Activated CD4-positive, alpha-beta T cell treated with anti-CD3 and anti-CD28 coated beads, Interleukin-2, amount 50 U/mL, for 4 hours (primary cell): ENCODE measurements around the gene NEK6.
A peak's percentile ranks its signal among the peaks of the same experiment; 100 is the strongest.

Source experiments
- DNase-seq, 2 experiments: peaks; one replicate each; pipeline ENCODE4 v3.0.0-alpha.2; 2020

NEK6 gene

DNA sequence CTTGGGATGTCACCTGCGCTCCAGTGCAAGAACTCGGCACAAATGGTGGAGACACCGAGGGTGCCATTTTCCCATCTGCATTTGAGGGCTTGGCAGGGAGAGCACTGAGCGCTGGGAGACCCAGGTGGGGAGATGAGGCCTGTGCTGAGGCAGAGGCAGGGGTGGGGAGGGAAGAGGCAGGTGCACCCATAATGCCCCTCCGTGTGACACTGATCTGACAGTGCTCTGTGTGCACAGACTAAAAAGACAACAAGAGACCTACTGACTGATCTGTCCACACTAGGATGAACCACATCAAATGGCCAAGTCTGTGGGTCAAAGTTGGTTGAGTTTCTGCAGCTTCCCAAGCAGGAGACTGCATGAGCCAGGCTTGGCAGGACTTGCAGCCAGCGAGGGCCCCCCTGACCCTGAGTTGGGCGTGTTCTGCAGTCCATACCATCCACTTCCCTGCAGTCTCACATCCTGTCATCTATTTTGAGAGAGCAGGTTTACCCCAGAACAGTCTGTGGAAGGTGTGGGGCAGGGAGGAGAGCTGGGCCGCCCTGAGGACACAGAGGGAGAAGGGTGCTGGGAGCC, 41.9 kb downstream of the NEK6 start:
- no peak for DNase-seq

DNA sequence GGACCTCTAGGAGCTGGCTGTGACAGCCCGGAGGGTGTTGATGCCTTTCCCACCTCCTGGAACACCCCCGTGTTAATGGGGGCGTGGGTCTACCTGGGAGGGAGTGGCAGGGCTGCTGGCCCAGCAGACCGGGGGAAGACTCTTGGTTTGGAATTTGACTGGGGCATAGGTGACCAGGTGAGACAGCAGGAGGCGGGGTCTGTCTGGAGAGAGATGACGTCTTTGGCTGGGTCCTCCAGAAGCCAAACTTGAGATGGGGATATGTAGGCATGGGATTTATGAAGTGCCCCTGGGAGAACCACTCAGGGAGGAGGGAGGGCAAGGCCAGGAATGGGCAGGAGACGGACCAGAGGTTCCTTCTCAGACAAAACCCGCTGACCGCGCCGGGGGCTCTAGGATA, 42.6 kb downstream of the NEK6 start:
- no peak for DNase-seq

DNA sequence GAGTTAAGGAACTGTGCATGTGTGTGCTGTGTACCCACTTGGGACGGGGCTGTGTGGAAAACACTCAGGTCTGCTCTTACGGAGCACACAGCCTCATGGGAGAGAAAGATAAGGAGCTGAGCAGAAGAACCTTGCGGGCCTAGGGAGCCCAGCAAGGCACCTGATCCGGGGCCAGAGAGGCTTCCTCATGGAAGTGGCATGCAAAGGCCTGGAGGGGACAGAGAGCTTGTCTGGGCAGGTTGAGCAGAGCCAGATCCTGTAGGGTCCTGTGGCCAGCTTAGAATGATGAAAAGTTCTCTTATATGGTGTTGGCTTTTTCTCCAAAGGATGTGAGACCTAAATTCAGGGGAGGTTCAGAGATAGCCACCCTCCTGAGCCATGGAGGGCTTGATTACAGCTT, 45.2 kb downstream of the NEK6 start:
- no peak for DNase-seq

DNA sequence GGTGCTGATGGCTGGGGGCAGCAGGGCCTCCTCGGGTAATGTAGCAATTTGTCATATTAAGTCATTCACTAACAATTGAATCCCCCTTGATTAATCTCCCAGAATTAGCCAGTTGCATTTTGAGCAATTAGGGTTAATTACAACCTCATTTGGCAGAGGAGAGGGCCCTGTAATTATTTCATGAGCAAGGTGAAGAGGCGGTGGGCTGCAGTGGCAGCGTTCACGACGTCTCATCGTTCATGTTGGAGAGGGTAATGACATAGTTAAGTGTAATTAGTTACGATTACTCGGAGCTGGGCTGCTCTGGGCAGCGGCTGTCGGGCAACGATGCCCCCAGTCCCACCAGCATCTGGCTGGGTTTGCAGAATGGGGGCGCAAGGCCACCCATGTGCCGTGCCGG, 46.0 kb downstream of the NEK6 start:
- DNase-seq = no peak

DNA sequence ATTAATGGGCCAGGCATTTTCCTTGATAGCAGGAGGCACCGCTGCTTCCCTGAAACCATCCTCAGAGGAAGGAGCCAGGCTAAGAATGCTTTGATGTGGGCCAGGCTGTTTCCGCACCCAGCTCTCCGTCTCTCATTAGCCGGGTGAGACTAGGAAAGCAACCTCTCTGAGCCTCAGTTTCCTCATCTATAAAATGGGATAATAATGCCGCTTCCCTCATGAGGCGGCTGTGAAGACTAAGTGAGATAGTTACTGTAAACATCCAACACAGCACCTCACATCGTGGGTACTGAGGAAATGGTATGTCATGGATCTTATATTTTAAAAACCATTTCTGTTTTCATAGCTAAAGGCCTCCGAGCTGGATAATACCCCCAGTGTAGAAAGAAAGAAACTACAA, 46.5 kb downstream of the NEK6 start:
- no peak for DNase-seq

DNA sequence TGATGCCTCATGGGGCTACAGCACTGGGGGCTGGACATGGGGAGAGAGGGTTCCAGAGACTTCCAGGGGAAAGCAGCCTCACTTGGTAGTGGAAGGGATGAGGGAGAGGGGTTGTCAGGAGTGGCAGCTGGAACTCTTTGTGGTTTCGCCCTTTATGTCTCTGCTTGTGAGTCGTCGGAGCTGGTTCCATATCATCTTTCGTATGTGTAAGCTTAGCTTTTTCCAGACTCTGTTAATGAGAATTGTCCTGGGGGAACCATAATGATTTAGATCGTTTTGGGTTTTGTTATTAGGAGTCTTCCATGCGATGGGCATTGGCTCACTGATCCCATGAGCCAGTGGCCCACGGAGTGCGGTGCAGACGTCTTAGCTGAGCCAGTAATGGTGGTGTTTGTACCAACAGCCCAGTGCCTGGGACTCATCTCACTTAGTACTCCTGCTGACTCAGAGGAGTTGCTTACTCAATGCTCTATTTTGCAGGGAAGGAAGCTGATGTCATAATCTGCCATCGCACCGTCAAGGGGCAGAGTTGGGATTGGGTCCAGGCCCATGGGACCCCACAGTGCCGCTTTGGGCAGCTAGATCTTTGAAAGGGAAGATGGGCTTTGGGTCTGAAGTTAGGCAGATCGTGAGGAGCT, 48.5 kb downstream of the NEK6 start:
- no peak for DNase-seq

DNA sequence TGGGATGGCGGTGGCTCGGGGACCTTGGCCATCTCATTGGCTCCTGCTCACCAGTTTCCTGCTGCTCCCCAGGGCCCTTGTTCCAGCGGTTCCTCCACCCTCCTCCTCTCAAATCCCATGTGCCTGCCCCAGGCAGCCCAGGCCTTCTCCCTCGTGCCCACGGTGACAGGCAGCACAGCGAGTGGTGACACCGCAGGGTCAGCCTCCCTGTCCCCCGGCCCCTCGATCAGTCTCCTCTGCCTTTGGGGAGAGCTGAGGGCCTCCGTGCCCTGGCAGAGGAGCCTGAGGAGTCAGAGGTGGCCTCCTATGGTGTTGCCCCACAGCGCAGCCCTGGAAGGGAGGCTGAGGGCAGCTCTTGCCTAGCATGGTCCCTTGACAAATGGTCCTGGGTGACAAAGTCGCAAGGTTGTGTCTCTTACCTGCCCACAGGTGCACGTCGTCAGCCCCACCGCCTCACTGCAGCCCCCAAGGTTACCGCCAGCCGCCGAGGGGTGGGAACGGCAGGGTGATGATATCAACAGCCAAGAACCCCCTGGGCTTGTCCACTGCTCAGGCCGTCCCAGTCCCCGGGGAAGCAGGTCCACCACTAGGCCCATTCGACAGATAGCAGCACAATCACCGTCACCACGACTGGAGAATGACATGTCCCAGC, 49.8 kb downstream of the NEK6 start:
- no peak for DNase-seq

DNA sequence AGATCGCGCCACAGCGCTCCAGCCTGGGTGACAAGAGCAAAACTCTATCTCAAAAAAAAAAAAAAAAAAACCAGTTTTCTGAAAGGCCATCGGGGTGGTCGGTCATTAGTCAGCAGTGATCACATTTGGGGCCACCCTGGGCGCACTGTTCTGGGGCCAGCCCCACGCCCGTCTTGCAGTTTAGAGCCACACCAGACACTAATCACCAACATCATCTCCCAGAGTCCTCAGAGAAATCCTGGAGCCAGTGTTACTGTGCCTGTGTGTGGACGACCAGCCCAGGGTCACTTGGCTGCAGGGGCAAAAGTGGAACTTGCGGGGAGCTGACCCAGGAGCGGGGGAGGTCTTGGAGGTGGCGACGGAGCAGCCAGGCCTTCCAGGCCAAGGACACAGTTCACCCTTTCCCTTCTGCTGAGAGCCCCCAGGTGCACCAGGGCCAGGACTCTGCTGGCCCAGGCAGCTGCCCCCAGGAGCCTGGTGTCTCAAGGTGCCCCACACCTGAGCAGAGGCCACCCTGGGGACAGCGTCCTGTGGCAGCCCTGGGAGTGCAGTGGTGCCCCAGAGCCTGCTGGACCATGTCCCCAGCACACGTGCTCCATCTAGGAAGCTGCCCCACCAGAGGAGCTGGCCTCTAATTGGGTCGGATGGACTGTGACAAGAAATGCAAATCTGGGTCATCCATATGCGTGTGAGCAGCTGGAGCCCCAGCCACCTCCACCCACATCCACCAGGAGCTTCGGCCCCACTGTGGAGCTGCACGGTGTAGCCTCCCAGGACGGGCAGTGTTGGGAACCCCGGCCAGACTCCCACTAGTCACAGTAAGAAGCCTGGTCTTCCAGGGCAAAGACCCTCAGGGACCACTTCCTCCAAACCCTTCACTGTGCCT, 51.1 kb downstream of the NEK6 start:
- DNase-seq = no peak

DNA sequence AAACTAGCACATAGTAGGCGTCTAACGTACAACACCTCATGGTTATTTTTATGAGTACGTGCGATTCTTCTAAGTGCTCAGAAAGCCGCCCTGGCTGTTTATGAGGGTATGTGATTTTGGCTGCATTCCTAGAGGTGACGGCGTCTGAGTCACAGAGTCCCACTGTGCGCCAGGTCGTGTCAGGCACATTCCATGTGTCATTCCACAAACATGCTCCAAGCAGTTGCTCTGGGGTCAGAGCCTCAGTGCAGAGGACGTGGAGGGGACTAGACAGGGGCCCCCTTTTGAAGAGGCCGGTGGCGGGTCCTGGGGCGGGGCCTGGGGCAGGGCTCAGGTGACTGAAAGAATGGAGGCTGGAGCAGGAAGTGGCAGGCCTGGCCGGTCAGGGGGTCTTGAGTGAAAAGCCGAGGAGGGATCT, 51.9 kb downstream of the NEK6 start:
- DNase-seq = no peak

DNA sequence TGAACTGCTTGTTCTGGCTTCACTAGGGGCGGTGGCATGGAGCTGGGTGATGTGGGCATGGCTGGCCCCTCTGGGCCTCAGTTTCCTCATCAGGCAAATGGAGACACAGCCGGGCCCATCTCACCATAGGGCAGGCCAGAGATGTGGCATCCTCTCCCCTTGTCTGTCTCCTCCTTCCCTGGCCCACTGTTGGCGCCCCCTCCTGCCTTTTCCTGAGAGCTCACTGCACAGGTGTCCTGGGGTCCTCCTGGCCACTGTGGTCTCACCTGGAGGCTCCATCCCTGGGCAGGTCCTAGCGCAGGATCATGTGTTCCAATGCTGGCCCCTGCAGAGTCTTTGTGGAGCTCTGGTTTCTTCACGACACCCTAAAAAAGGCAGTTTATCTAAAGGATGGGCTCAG, 53.5 kb downstream of the NEK6 start:
- DNase-seq = no peak

DNA sequence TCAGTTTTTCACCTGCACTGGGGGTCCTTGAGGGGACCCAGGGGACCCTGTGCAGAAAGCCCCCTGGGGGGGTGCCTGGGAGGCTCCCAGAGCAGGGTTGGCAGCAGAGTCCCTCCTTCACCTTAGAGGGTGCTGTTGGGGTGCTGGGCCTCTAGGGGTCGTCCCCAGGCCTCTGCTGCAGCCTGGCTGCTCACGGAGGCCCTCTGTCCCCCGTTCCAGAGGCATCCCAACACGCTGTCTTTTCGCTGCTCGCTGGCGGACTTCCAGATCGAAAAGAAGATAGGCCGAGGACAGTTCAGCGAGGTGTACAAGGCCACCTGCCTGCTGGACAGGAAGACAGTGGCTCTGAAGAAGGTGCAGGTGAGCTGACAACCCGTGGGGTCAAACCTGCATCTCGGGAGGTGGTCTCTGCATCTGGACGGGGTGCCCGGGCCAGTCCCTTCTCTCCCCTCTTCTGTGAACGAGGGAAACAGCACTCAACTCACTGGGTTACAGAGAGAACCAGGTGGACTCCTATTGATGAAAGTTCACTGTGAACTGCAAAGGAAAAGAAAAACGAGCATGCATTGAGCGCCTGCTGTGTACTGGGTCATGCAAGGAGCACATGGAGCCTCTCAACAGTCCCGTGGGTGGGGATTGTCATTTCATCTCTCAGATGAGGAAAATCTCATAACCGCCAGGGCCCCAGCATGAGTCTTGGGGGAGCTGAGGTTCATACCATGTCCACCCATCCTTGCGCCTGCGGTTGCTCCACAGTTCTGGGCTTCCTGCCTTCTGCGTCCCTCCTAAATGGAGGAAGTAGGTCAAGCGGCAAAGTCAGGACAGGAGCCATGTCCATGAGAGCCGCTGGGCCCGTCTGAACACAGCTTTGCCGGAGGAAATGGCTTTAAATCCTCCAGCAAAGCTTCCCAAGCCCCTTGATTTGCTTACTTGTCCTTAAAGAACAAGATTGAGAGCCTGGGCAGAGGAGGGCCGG, 54.8 kb downstream of the NEK6 start:
- no peak for DNase-seq

DNA sequence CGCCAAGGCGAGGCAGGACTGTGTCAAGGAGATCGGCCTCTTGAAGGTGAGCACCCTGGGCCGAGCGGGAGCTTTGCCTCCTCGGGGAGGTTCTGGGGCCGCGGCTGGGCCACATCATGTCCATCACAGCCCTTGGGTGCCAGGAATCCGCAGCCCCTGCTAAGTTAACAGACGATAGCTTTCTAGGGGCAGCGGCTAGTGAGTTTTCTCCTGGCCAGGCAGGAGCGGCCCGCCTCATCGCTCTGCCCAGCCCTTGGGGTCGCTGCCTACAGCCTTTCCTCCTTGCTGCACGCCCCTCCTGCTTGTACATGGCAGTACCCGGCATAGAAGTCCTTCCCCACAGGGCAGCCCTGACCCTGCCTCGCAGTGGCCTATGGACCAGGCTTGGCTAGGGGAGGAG, 56.2 kb downstream of the NEK6 start:
- no peak for DNase-seq

DNA sequence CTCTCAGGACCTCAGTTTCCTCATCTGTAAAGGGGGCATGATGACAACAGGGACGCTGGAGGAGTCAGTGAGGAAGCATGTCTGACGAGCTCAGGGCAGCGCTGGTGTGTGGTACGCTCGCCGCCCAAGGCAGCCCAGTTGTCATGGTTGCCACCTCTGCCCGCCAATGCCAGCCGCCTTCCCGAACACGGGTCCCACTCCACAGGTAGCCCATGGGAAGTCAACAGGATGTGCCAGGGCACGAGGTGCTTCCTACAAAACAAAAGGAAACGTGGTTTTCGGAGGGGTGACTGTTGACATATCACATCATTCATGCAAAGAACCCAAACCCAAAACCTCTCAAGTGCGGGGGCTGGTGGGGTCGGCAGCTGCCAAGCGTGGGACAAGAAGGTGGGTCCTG, 58.1 kb downstream of the NEK6 start:
- DNase-seq = no peak

DNA sequence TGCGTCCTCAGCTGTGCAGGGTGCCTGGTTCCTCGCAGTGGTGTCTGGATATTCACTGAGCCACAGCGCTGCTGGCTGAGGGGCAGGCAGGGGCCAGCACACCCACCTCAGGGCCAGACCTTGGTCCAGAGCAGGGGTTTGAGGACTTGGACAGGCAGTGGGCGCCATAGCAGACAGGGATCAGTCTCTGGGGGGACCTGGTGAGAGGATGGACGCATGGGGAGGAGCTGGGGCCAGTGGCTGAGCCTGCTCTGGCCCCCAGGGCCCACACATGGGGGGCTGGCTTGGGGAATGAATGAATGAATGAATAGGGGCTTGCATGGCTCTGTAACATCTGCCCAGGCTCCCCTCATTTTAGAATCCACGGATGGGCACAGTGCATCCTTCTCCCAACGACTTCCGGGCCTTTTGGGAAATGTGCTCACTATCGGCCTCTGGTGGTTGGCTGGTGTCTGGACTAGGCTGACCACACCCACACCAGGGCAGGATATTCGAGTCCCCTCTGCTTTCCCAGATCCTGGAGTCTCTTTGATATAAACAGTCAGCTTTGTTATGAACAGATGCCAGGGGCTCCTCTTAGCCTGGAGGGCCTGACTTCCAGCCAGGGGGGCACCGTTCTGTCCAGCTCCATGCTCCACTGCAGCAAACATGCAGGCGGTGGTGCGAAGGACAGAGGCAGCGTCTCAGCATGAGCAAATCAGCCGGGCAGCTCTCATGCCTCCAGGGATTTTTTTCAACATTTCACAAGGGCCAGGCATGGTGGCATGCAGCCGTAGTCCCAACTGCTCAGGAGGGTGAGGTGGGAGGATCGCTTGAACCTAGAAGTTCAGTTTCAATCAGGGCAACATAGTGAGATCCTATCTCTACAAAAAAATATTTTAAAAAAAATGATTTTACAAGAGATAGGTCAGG, 62.6 kb downstream of the NEK6 start:
- DNase-seq = peak; percentile 9 to 13

DNA sequence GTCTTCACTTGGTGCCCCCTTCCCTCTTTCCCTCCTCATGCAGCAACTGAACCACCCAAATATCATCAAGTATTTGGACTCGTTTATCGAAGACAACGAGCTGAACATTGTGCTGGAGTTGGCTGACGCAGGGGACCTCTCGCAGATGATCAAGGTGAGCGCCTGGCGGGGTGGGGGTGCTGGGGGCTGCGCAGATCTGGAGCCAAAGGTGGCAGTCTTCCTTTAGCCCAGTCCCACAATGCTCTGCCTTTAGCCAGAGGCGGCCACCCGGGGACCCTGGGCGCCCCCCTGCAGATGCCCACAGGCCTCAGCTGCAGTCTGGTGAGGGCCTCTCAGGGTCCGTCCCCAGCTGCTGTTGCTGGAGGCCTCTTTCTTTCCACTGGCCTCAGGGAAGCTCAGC, 63.7 kb downstream of the NEK6 start:
- no peak for DNase-seq

DNA sequence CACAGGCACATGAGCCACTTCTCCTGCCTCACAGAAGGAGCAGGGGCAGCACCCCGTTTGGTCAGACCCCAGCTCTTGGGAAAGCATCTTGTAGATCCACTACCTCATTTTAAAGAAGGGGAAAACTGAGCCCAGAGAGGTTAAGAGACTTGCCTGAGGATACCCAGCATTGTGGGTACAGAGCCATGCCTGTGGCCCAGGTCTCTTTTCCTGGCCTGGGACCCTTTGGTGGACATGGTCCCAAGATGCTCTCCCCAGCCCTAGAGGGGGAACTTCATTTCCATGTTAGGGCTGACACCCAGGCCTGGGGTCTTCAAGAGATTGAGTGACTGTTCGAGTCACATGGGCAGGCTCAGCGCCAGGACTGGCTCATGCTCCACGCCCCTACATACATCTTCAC, 64.2 kb downstream of the NEK6 start:
- no peak for DNase-seq

DNA sequence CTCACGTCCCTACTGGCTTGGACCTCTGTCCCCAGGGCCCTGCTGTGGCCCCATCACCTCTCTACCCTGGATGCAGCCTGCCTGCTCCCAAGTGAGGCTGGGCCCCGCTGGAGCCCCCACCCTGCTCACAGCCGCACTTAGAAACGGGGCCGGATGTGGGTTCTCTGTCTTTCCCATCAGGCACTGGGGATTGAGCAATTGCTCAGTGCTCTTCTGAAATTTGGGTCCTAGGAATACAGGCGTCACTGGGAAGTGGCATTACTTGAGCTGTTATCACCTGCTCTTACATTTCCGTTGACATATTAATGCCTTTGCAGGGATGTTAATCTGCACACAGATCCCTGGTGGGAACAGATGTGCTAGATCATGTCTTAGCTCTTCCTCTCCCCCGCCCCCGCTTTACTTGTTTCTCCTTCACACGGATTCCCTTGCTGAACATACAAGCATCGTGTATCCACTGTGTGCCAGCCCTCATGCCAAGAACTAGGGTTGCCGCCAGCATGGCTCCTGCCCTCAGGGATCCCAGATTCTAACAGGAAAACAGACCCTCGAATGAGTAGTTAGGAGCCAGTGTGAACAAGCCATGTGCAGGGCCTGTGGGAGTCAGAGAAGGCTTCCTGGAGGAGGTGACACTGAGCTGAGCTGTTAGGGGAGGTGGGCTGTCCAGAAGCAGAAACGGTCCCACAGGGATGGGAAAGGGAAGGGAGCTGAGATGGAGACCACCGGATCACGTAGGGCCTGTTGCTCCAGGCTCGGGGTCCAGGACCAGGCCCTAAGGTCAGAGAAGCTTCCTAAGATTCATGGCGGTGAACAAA, 65.1 kb downstream of the NEK6 start:
- no peak for DNase-seq

DNA sequence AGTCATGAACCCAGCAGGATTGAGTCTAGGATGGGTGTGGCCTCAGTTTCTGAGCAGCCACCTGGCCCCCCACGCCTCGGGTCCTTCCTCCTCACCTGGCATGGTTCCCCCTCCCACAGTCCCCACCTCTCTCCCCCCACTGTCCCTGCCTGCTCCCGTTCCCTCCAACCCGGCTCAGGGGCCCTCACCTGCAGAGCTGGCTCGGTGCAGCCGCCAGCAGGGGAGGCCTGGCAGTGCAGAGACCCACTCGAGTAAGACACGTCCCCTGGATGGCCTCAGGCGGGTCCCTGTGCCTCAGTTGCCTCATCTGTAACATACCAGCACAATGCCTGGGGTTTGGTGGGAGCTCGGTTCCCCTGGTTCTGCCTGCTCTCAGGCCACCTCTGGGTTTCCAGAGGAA, 66.2 kb downstream of the NEK6 start:
- DNase-seq = no peak

DNA sequence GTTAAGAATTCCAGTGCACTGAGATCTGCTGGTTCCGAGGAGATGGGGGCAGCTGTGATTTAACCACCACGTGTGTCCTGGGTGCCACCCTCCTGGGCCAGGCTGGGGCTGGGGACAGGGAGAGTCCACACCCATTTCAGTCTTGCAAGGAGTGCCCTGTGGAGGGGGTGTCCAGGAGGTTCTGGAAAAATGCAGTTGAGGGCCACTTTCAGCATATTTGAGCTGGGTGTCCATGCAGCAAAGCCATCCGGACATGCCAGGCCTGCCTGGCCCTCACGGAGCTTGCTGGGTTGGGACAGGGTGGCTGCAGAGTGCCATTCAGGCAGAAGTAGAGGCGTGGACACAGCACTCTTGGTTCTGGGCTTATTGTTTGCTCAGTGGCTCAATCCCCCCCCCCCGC, 68.1 kb downstream of the NEK6 start:
- no peak for DNase-seq

DNA sequence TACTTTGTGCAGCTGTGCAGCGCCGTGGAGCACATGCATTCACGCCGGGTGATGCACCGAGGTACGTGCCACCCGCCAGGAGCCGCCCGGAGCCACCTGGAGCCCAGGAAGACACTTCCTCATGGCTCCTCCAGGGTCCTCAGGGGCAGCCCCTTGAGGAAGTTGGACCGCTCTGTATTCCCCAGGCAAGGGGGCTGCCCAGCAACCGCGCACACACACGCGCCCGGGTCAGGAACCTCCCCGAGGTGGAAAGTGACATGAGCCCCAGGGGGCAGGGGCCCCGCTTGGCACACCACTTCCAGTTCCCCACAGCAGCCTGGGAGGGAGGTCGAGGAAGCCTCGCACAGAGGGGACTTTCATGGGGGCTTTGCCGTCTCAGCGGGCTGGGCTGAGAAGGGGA, 68.6 kb downstream of the NEK6 start:
- DNase-seq = no peak

DNA sequence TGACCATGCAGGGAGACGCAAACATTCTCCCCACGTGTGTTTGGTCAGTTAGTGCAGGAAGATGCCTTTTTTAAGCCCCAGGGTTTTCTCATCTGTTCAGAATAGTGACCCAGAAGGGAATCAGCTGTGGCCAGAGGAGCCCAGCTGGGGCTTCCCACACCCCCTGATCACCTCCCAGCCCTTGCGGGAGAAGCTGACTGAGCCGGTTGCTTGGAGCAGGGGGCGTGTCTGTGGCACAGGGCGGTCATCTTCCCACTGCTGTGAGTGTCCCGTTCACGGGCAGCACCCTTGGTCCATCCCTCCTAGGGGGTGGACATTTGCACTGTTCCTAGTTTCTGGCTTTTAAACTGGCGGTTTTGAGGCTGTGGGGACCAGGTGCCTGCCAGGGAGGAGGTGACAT, 69.7 kb downstream of the NEK6 start:
- no peak for DNase-seq
